Hepatocyte (in vitro differentiated cells): ENCODE data around the gene PRLHR. TPM values are rescaled to one million over a fixed set of nuclear protein-coding genes. Genes with fewer than 3 reads are reported as not detected.

ENCODE experiments used
- DNase-seq: peaks from one replicate; pipeline ENCODE4 v3.0.0-alpha.2; 2016; ENCODE audit warnings: low spot score
- H2AFZ ChIP-seq: fragments of 200-600 bp; sonication (generic); 2 replicates; pipeline ENCODE4 v1.6.0; 2016; ENCODE audit warnings: antibody characterized with exemption, mild to moderate bottlenecking
- H3K27ac ChIP-seq: fragments of 200-600 bp; sonication (generic); 2 replicates; pipeline ENCODE4 v1.5.1; 2016; ENCODE audit warnings: mild to moderate bottlenecking
- H3K27me3 ChIP-seq: fragments of 200-600 bp; sonication (generic); 2 replicates; pipeline ENCODE4 v1.6.1; 2016
- H3K36me3 ChIP-seq: fragments of 200-600 bp; sonication (generic); replicated peaks from 2 replicates; pipeline ENCODE4 v1.5.1; 2016; ENCODE audit warnings: low read depth; ENCODE audit not compliant: insufficient read depth
- H3K4me1 ChIP-seq: fragments of 200-600 bp; sonication (generic); 2 replicates; pipeline ENCODE4 v1.5.1; 2016; ENCODE audit warnings: mild to moderate bottlenecking, moderate library complexity; ENCODE audit not compliant: insufficient read depth
- H3K4me2 ChIP-seq: fragments of 200-600 bp; sonication (generic); 2 replicates; pipeline ENCODE4 v1.6.0; 2016
- H3K4me3 ChIP-seq: fragments of 200-600 bp; sonication (generic); 2 replicates; pipeline ENCODE4 v1.5.1; 2016; ENCODE audit warnings: mild to moderate bottlenecking
- H3K79me2 ChIP-seq: fragments of 200-600 bp; sonication (generic); 2 replicates; pipeline ENCODE4 v1.6.0; 2017; ENCODE audit warnings: mild to moderate bottlenecking
- H3K9me2 ChIP-seq: fragments of 200-600 bp; sonication (generic); replicated peaks from 2 replicates; pipeline ENCODE4 v1.6.0; 2017; ENCODE audit warnings: mild to moderate bottlenecking; ENCODE audit not compliant: insufficient read depth
- H3K9me3 ChIP-seq: fragments of 200-600 bp; sonication (generic); 2 replicates; pipeline ENCODE4 v1.5.1; 2016; ENCODE audit warnings: low read depth, mild to moderate bottlenecking
- H4K20me1 ChIP-seq: fragments of 200-600 bp; sonication (generic); 2 replicates; pipeline ENCODE4 v1.6.0; 2016; ENCODE audit warnings: mild to moderate bottlenecking; ENCODE audit not compliant: insufficient read depth, poor library complexity, severe bottlenecking
- EZH2 ChIP-seq: fragments of 200-600 bp; sonication (generic); IDR thresholded peaks from 2 replicates; pipeline ENCODE4 v1.6.1; 2016; ENCODE audit warnings: antibody characterized with exemption, mild to moderate bottlenecking, borderline replicate concordance
- EZH2phosphoT487 ChIP-seq: fragments of 200-600 bp; sonication (generic); IDR thresholded peaks from one replicate; pipeline ENCODE4 v1.6.1; 2018; ENCODE audit warnings: antibody characterized with exemption, mild to moderate bottlenecking, low read depth, moderate library complexity; ENCODE audit not compliant: unreplicated experiment, severe bottlenecking
- WGBS: methylation state at CpG from one replicate; pipeline ENCODE4 v1.1.6; 2016; ENCODE audit warnings: low lambda C conversion rate; ENCODE audit errors: missing lambda C conversion rate; 5-methylcytosine and 5-hydroxymethylcytosine counted together
- polyA plus RNA-seq: library from polyadenylated mRNA; unstranded; fragments of >200 nt; fragmentation: Nextera tagmentation; extraction: Ambion mirVana; gene quantifications from 2 replicates; pipeline ENCODE4 v1.2.1, GENCODE V29; 2016
- total RNA-seq: library from RNA; depleted of rRNA; stranded (reverse); fragments of >200 nt; gene quantifications from 2 replicates; pipeline ENCODE4 v1.2.3, GENCODE V29; 2014
- TF ChIP-seq, protein P1 (sequence below): fragments of 200-600 bp; sonication (generic); IDR thresholded peaks from 2 replicates; pipeline ENCODE4 v1.5.1; 2016; ENCODE audit warnings: antibody characterized with exemption, mild to moderate bottlenecking; ENCODE audit not compliant: poor library complexity

Gene PRLHR
- total and polyA plus RNA-seq, 2 experiments from 2014 or later, result not detected

DNA sequence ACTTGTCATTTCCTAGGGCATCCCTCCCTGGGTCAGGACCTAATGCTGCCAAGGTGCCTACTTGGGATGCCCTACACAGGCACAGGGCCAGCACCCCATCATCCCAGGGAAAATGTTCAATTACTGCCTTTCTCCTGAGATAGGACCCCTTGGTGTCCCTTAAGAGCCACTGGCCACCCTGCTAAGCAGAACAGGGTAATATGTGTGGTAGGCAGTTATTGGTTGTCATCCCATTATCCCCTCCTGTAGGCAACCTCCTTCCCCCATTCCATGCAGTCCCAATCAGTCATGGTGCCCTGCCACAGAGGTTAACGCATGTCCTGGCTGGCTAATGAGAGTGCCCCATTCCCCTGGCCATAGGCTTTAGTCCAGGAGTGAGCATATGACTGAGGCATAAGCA lies 53.2 kb downstream of the PRLHR start:
- H3K27ac ChIP-seq, result no peak overlapping the region
- no peaks in the 10 kb centered on the region for H3K9me3 ChIP-seq
- peaks cover 24% of the 10 kb centered on the region for H3K27me3 ChIP-seq
- no peak overlapping the region for H3K4me2 ChIP-seq
- TF ChIP-seq, protein P1, sequence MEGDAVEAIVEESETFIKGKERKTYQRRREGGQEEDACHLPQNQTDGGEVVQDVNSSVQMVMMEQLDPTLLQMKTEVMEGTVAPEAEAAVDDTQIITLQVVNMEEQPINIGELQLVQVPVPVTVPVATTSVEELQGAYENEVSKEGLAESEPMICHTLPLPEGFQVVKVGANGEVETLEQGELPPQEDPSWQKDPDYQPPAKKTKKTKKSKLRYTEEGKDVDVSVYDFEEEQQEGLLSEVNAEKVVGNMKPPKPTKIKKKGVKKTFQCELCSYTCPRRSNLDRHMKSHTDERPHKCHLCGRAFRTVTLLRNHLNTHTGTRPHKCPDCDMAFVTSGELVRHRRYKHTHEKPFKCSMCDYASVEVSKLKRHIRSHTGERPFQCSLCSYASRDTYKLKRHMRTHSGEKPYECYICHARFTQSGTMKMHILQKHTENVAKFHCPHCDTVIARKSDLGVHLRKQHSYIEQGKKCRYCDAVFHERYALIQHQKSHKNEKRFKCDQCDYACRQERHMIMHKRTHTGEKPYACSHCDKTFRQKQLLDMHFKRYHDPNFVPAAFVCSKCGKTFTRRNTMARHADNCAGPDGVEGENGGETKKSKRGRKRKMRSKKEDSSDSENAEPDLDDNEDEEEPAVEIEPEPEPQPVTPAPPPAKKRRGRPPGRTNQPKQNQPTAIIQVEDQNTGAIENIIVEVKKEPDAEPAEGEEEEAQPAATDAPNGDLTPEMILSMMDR, result no peak
- no peak for TF ChIP-seq EZH2
- no peak for TF ChIP-seq EZH2phosphoT487
- H3K4me1 ChIP-seq, result no peaks in the 10 kb centered on the region
- no peaks in the 10 kb centered on the region for H3K79me2 ChIP-seq
- no peak for DNase-seq
- no peak overlapping the region for H3K4me3 ChIP-seq
- no peaks in the 10 kb centered on the region for H3K36me3 ChIP-seq
- no peaks in the 10 kb centered on the region for H3K9me2 ChIP-seq
- 92% methylated on average over 1 of the region's 1 CpG for WGBS
- no peak overlapping the region for H2AFZ ChIP-seq
- no peaks in the 10 kb centered on the region for H4K20me1 ChIP-seq

DNA sequence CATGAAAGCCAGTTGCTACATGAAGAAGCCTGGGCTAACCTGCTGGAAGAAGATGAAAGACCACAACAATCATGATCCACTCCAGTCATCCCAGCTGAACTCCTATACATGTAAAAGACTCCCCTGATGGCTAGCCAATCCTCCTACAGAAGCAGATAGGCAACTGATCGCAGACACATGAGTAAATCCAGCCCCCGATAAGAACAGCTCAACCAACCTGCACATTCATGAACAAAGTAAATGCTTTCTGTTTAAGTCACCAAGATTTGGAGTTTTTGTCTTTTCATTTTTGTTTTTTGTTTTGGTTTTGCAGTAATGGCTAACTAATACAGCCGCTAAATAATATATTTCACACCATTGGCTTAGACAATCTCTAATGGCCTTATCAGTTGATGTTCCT lies 53.7 kb downstream of the PRLHR start:
- Histone ChIP-seq H3K36me3 (no peaks in the 10 kb centered on the region), H3K79me2 (no peaks in the 10 kb centered on the region), H3K9me3 (no peaks in the 10 kb centered on the region), H3K4me1 (no peaks in the 10 kb centered on the region), H3K4me2 (no peak overlapping the region), H3K27me3 (peaks cover 24% of the 10 kb centered on the region), H3K27ac (no peak overlapping the region), H4K20me1 (no peaks in the 10 kb centered on the region), H2AFZ (no peak overlapping the region), H3K4me3 (no peak overlapping the region), H3K9me2 (no peaks in the 10 kb centered on the region)
- DNase-seq, result no peak
- no peak for TF ChIP-seq EZH2phosphoT487
- TF ChIP-seq, protein P1, result no peak
- TF ChIP-seq EZH2, result no peak
- 89% methylated on average over 3 of the region's 3 CpGs for whole genome bisulfite sequencing

Other genes with a start within 250 kb of the PRLHR start
- gene CACUL1, start 159.3 kb upstream of the PRLHR start, total RNA-seq, result 35.0 and 37.5 TPM in 2 replicates
- 44.3 and 48.3 TPM in 2 replicates for gene CACUL1, start 159.3 kb upstream of the PRLHR start, polyA plus RNA-seq